Osteoblast (primary cell): ENCODE results near the gene ACIN1. TPM values are rescaled to one million over a fixed set of nuclear protein-coding genes. Genes with fewer than 3 reads are reported as not detected.

Source experiments
- DNase-seq: peaks from one replicate; pipeline ENCODE4 v3.0.0; 2011; ENCODE audit warnings: low spot score, mixed read lengths; ENCODE audit not compliant: insufficient read length; ENCODE audit errors: missing footprints
- H2AFZ ChIP-seq: 2 replicates; pipeline ENCODE4 v1.6.0; 2011; ENCODE audit warnings: mild to moderate bottlenecking, low read length
- H3K27ac ChIP-seq: 2 replicates; pipeline ENCODE4 v1.5.1; 2011; ENCODE audit warnings: mild to moderate bottlenecking, low read depth, low read length, moderate library complexity
- H3K27me3 ChIP-seq: 2 replicates; pipeline ENCODE4 v1.6.0; 2012; ENCODE audit warnings: mild to moderate bottlenecking, control low read depth, inconsistent platforms, low read length, moderate library complexity; ENCODE audit not compliant: insufficient read depth
- H3K36me3 ChIP-seq: 2 replicates; pipeline ENCODE4 v1.5.1; 2011; ENCODE audit warnings: mild to moderate bottlenecking, low read length, control low read depth, moderate library complexity; ENCODE audit not compliant: insufficient read depth
- H3K4me1 ChIP-seq: 2 replicates; pipeline ENCODE4 v1.5.1; 2011; ENCODE audit warnings: mild to moderate bottlenecking, low read length, control low read depth, moderate library complexity; ENCODE audit not compliant: insufficient read depth
- H3K4me2 ChIP-seq: 2 replicates; pipeline ENCODE4 v1.6.0; 2011; ENCODE audit warnings: mild to moderate bottlenecking, low read length; ENCODE audit not compliant: insufficient read depth
- H3K4me3 ChIP-seq: fragments of 200-600 bp; sonication (generic); 3 replicates; pipeline ENCODE4 v1.5.1; 2012; ENCODE audit warnings: mild to moderate bottlenecking, low read length, inconsistent platforms; ENCODE audit not compliant: insufficient read depth
- H3K79me2 ChIP-seq: 2 replicates; pipeline ENCODE4 v1.6.0; 2012; ENCODE audit warnings: mild to moderate bottlenecking, low read length, control low read depth, inconsistent platforms; ENCODE audit not compliant: insufficient read depth
- H3K9me3 ChIP-seq: 2 replicates; pipeline ENCODE4 v1.5.1; 2011; ENCODE audit warnings: low read depth, low read length, control low read depth
- H4K20me1 ChIP-seq: 2 replicates; pipeline ENCODE4 v1.6.0; 2012; ENCODE audit warnings: mild to moderate bottlenecking, low read length, control low read depth; ENCODE audit not compliant: insufficient read depth
- total RNA-seq: library from RNA; depleted of rRNA; stranded (reverse); fragments of >200 nt; gene quantifications from 2 replicates; pipeline ENCODE4 v1.2.3, GENCODE V29; 2012
- TF ChIP-seq, protein P1 (sequence below): IDR thresholded peaks from 2 replicates; pipeline ENCODE4 v1.5.1; 2011; ENCODE audit warnings: mild to moderate bottlenecking, low read depth, low read length, moderate library complexity; ENCODE audit errors: extremely low read depth

The ACIN1 gene
- total RNA-seq, 1 donor: 90.5 TPM

DNA sequence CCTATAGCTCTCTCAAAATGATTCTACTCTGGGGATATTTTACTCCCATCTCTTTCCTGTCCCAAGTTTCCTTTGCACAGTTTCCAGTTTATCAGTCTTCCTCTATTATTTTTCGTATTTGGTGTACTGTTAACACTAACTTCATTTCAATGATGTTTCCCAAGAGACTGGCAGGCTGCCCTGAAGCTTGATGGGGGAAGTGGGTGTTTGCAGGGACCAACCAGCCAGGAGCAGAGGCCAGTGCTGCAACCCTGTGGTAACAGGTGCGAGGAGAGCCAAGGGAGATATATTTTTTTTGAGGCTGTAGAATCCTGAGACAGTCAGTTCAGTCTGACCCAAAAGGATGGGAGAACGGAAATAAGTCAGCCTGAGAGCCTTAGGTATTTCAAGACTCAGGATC, 35.9 kb upstream of the ACIN1 start:
- Histone ChIP-seq H3K4me2 (no peak overlapping the region), H4K20me1 (no peaks in the 10 kb centered on the region), H3K79me2 (no peaks in the 10 kb centered on the region), H3K9me3 (no peaks in the 10 kb centered on the region), H3K27me3 (peaks cover 3% of the 10 kb centered on the region), H3K4me1 (no peaks in the 10 kb centered on the region), H3K27ac (no peak overlapping the region), H3K36me3 (no peaks in the 10 kb centered on the region), H3K4me3 (no peak overlapping the region), H2AFZ (no peak overlapping the region)
- DNase-seq: no peak
- TF ChIP-seq, protein P1, sequence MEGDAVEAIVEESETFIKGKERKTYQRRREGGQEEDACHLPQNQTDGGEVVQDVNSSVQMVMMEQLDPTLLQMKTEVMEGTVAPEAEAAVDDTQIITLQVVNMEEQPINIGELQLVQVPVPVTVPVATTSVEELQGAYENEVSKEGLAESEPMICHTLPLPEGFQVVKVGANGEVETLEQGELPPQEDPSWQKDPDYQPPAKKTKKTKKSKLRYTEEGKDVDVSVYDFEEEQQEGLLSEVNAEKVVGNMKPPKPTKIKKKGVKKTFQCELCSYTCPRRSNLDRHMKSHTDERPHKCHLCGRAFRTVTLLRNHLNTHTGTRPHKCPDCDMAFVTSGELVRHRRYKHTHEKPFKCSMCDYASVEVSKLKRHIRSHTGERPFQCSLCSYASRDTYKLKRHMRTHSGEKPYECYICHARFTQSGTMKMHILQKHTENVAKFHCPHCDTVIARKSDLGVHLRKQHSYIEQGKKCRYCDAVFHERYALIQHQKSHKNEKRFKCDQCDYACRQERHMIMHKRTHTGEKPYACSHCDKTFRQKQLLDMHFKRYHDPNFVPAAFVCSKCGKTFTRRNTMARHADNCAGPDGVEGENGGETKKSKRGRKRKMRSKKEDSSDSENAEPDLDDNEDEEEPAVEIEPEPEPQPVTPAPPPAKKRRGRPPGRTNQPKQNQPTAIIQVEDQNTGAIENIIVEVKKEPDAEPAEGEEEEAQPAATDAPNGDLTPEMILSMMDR: no peak

DNA sequence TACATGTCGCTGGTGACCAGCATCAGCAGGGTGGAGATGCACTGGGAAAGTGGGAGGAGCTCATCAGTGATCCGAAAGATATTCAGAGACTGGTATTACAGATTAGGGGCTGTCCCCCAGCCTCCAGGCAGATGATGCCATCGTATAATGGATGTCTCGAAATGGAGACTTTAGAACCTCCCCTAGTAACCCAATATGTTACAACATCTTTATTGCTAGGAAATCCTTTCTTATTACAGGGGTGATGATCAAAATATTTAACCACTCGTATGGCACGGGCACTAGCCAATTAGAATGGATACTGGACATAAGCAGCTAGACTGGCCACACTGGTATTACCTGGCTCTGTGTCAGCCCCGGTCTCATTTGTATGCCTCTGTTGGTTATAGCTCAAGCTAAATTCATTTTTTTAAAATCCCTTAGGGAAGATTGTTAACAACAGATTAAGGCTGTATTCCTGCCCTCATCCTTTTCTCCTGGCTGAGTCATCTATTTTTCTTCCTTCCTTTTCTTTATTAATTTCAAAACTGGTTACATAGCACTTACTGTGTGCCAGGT, 34.9 kb upstream of the ACIN1 start:
- Histone ChIP-seq H3K36me3 (no peaks in the 10 kb centered on the region), H3K27me3 (peaks cover 3% of the 10 kb centered on the region), H2AFZ (no peak overlapping the region), H3K79me2 (no peaks in the 10 kb centered on the region), H3K27ac (no peak overlapping the region), H3K4me1 (no peaks in the 10 kb centered on the region), H3K4me2 (no peak overlapping the region), H3K9me3 (no peaks in the 10 kb centered on the region), H4K20me1 (no peaks in the 10 kb centered on the region), H3K4me3 (no peak overlapping the region)
- TF ChIP-seq, protein P1: no peak
- peak; percentile 80 for DNase-seq

DNA sequence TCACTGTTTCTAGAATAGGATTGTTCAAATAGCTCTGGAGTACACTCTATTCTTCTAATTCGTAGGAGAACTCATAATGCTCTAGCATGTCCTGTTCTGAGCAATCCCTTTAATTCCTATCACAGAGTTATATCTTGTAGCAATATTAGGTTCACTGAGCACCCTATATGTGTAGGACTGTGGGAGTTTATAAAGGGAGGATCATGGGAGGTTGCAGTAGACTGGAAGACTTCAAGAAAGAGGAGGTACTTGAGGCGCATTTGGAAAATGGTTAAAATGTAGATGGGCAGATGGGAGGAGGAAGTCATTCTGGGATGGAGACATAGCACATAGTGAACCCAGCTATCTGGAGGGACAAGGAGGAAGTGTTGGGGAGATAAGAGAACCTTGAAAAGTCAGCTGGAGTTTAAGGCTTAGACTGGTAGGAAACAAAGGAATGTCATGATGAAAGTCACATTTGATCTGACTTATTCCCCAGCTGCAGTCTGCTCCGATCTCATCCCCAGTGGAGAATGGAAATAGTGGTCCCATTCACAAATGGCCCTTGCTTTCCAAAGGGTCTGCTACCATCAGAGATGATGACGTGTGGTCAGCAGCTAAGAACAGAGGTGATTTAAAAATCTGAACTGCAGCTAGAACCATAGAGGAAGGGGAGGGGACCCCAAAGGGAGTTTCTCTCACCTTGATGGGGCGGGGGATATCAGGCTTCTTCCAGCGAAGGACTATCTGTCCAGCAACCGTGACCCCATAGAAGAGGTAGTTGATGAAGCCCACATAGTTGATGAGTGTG, 34.2 kb upstream of the ACIN1 start:
- Histone ChIP-seq H3K27me3 (peaks cover 3% of the 10 kb centered on the region), H4K20me1 (no peaks in the 10 kb centered on the region), H3K4me3 (no peak overlapping the region), H3K79me2 (no peaks in the 10 kb centered on the region), H3K36me3 (no peaks in the 10 kb centered on the region), H3K27ac (no peak overlapping the region), H2AFZ (no peak overlapping the region), H3K4me2 (no peak overlapping the region), H3K4me1 (no peaks in the 10 kb centered on the region), H3K9me3 (no peaks in the 10 kb centered on the region)
- DNase-seq: no peak
- TF ChIP-seq, protein P1: no peak

DNA sequence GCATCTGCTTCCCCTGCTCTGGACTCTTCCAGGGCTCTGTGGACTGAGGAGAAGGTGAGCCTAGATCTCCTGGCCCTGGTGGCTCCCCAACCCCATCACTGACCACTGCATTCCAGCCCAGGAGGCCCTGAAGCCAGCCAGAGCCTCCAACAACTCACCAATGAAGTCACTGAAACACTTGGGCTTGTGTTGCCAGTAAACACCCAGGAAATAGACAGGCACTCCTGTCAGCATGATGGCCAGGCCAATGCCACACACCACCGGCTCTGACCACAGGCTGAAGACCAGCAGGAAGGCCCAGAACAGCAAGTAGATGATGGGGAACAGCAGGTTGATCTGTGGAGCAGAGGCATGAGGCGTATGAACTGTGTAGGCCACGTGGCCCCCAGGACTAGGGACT, 32.9 kb upstream of the ACIN1 start:
- Histone ChIP-seq H3K4me3 (no peak overlapping the region), H3K27ac (no peak overlapping the region), H3K4me2 (no peak overlapping the region), H3K79me2 (no peaks in the 10 kb centered on the region), H3K9me3 (no peaks in the 10 kb centered on the region), H4K20me1 (no peaks in the 10 kb centered on the region), H3K36me3 (no peaks in the 10 kb centered on the region), H3K4me1 (no peaks in the 10 kb centered on the region), H2AFZ (no peak overlapping the region), H3K27me3 (peaks cover 3% of the 10 kb centered on the region)
- TF ChIP-seq, protein P1: no peak
- no peak for DNase-seq
